CD4-positive, alpha-beta T cell (primary cell): ENCODE results near the gene GKN2. TPM values are rescaled to one million over a fixed set of nuclear protein-coding genes. Genes with fewer than 3 reads are reported as not detected.

Experiments used
- ATAC-seq: fragments of 200-7000 bp; cut with Tn5 transposase; one replicate; pipeline ENCODE4 v1.10.0; 2022; ENCODE audit warnings: mild to moderate bottlenecking; ENCODE audit not compliant: poor library complexity
- CTCF ChIA-PET: fragments of 350-600 bp; sonication (Branson Sonifier 250); formaldehyde crosslinking; loops from one replicate; lab custom pipeline; 2021; ENCODE audit warnings: antibody characterized with exemption, inconsistent platforms; lab: Charles Lee
- POLR2A ChIA-PET: fragments of 350-600 bp; sonication (Branson Sonifier 250); formaldehyde crosslinking; loops from one replicate; lab custom pipeline; 2021; ENCODE audit warnings: antibody characterized with exemption, inconsistent platforms; lab: Charles Lee
- DNase-seq, 14 experiments: peaks; one replicate each; pipeline ENCODE4 v3.0.0-alpha.2; 2013 to 2020; ENCODE audit warnings: mixed read lengths in 2 of 14
- H3K27ac ChIP-seq, 2 donors: one replicate each; pipeline versions ENCODE4 v1.5.1 to v1.7.0; 2013; ENCODE audit warnings: low read length in 2 of 2, low read depth in 1 of 2, mild to moderate bottlenecking in 1 of 2
- H3K27me3 ChIP-seq, 2 experiments: 1 replicate in 1 of 2; 2 replicates in 1 of 2; pipeline versions ENCODE4 v1.6.1 to v1.7.0; 2013; ENCODE audit warnings: low read length in 2 of 2, control low read depth in 1 of 2, mild to moderate bottlenecking in 1 of 2, moderate library complexity in 1 of 2; ENCODE audit not compliant: insufficient read depth in 2 of 2, control insufficient read depth in 1 of 2
- H3K36me3 ChIP-seq: one replicate; pipeline ENCODE4 v1.6.1; 2013; ENCODE audit warnings: low read length, control low read depth; ENCODE audit not compliant: insufficient read depth
- H3K4me1 ChIP-seq: one replicate; pipeline ENCODE4 v1.6.1; 2013; ENCODE audit warnings: low read length, control low read depth; ENCODE audit not compliant: insufficient read depth
- H3K4me3 ChIP-seq: one replicate; pipeline ENCODE4 v1.5.1; 2013; ENCODE audit warnings: mild to moderate bottlenecking, low read length, moderate library complexity
- H3K9me3 ChIP-seq, 2 experiments: 1 replicate in 1 of 2; 2 replicates in 1 of 2; pipeline versions ENCODE4 v1.6.1 to v1.7.0; 2013; ENCODE audit warnings: low read length in 2 of 2, mild to moderate bottlenecking in 2 of 2, control low read depth in 1 of 2, moderate library complexity in 1 of 2; ENCODE audit not compliant: control insufficient read depth in 1 of 2, insufficient read depth in 1 of 2
- H3K27ac Mint-ChIP-seq: one replicate; pipeline ENCODE4 v1.8.0; 2020; ENCODE audit warnings: mixed read lengths
- H3K27me3 Mint-ChIP-seq: one replicate; pipeline ENCODE4 v1.8.0; 2021; ENCODE audit warnings: mixed read lengths
- H3K36me3 Mint-ChIP-seq: one replicate; pipeline ENCODE4 v1.8.0; 2021; ENCODE audit warnings: low read depth, mixed read lengths
- H3K4me1 Mint-ChIP-seq: one replicate; pipeline ENCODE4 v1.8.0; 2021; ENCODE audit warnings: low read depth, mixed read lengths
- H3K4me3 Mint-ChIP-seq: one replicate; pipeline ENCODE4 v1.8.0; 2020; ENCODE audit warnings: mild to moderate bottlenecking, mixed read lengths
- H3K9me3 Mint-ChIP-seq: one replicate; pipeline ENCODE4 v1.8.0; 2020; ENCODE audit warnings: mixed read lengths
- CTCF ChIP-seq: fragments of 200-600 bp; IDR thresholded peaks from one replicate; pipeline ENCODE4 v1.8.0; 2022; ENCODE audit warnings: antibody characterized with exemption, mild to moderate bottlenecking
- intact Hi-C, 2 experiments: fragments of 100-400 bp; cut with DNase I in 1 of 2; cut with micrococcal nuclease in 1 of 2; formaldehyde crosslinking; loops; one replicate each; pipeline versions ENCODE4 v1.15.1 to v1.9.0; 2023 to 2025; cut with DNase I, micrococcal nuclease
- total RNA-seq, 174 experiments: library from RNA in 2 of 174; stranded (reverse) in 2 of 174; gene quantifications; one replicate each; pipeline ENCODE4 v1.2.3 and lab custom pipeline; 2021 to 2026

GKN2 gene
- total RNA-seq, 2 experiments from 2014 or later: not detected

DNA sequence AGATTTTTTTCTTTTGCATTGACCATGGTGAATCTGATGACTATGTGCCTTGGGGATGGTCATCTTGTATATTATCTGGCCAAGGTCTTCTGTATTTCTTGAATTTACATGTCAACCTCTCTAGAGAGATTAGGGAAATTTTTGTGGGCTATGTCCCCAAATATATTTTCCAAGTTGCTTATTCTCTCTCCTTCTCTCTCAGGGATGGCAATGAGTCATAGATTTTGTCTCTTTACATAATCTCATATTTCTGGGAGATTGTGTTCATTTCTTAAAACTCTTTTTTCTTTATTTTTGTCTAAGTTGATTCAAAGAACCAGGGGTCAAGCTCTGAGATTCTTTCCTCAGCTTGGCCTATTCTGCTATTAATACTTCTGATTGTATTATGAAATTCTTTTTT lies 9.9 kb downstream of the GKN2 start:
- TF ChIP-seq CTCF: no peak
- Histone ChIP-seq H3K27ac (no peak overlapping the region), H3K4me1 (peaks cover 6% of the 10 kb centered on the region), H3K9me3 (peaks cover 0 to 3% of the 10 kb centered on the region in 2 experiments), H3K36me3 (no peaks in the 10 kb centered on the region), H3K4me3 (no peak overlapping the region), H3K27me3 (peaks cover 0 to 4% of the 10 kb centered on the region in 2 experiments)
- peaks cover 47% of the 10 kb centered on the region for H3K27me3 Mint-ChIP-seq
- H3K9me3 Mint-ChIP-seq: peaks cover 4% of the 10 kb centered on the region
- intact Hi-C loops: no loop called here
- ATAC-seq (no peak), DNase-seq (no peak)
- no peak overlapping the region for H3K4me3 Mint-ChIP-seq
- no peak overlapping the region for H3K27ac Mint-ChIP-seq
- H3K4me1 Mint-ChIP-seq: peaks cover 4% of the 10 kb centered on the region
- ChIA-PET POLR2A (no interaction called here), CTCF (interaction anchor here (1.0 to 1.9 kb wide), 6 partner anchors 8 to 35 kb away, joined by 3 to 12 read pairs (median 4); no protein-coding TSS in a partner anchor)
- H3K36me3 Mint-ChIP-seq: no peaks in the 10 kb centered on the region

- Mint-ChIP-seq H3K4me3 (no peak overlapping the region), H3K27ac (no peak overlapping the region), H3K9me3 (peaks cover 4% of the 10 kb centered on the region), H3K4me1 (peaks cover 4% of the 10 kb centered on the region), H3K36me3 (no peaks in the 10 kb centered on the region), H3K27me3 (peaks cover 32% of the 10 kb centered on the region)
- Histone ChIP-seq H3K27me3 (peaks cover 4% of the 10 kb centered on the region in 2 experiments), H3K4me3 (no peak overlapping the region), H3K27ac (no peak overlapping the region), H3K4me1 (peaks cover 6% of the 10 kb centered on the region), H3K36me3 (no peaks in the 10 kb centered on the region), H3K9me3 (peaks cover 0 to 3% of the 10 kb centered on the region in 2 experiments)
- POLR2A ChIA-PET: interaction anchor here (0.6 kb wide), 1 partner anchor 484 kb away, joined by 3 read pairs; no protein-coding TSS in a partner anchor
- no peak for DNase-seq
- no peak for TF ChIP-seq CTCF
- CTCF ChIA-PET: no interaction called here
- intact Hi-C loops: no loop called here
- ATAC-seq: no peak
These were observed 12.3 kb downstream of the GKN2 start for GRCh38 chr2:68940369-68940768.

- ChIA-PET POLR2A (no interaction called here), CTCF (no interaction called here)
- H3K27me3 ChIP-seq: peaks cover 2 to 4% of the 10 kb centered on the region in 2 experiments
- peaks cover 4% of the 10 kb centered on the region for H3K9me3 Mint-ChIP-seq
- H3K36me3 ChIP-seq: no peaks in the 10 kb centered on the region
- peaks cover 0 to 3% of the 10 kb centered on the region in 2 experiments for H3K9me3 ChIP-seq
- intact Hi-C loops: no loop called here
- no peak overlapping the region for H3K27ac Mint-ChIP-seq
- peaks cover 6% of the 10 kb centered on the region for H3K4me1 ChIP-seq
- ATAC-seq (no peak), DNase-seq (no peak)
- no peaks in the 10 kb centered on the region for H3K36me3 Mint-ChIP-seq
- no peak overlapping the region for H3K4me3 ChIP-seq
- H3K4me3 Mint-ChIP-seq: no peak overlapping the region
- H3K4me1 Mint-ChIP-seq: peaks cover 4% of the 10 kb centered on the region
- no peak for TF ChIP-seq CTCF
- no peak overlapping the region for H3K27ac ChIP-seq
- H3K27me3 Mint-ChIP-seq: peaks cover 32% of the 10 kb centered on the region
These were observed 12.7 kb downstream of the GKN2 start for GRCh38 chr2:68939962-68940361.
